Stimulated activated CD4-positive, alpha-beta T cell treated with anti-CD3 and anti-CD28 coated beads, Interleukin-12 subunit alpha, Interleukin-12 subunit beta, amount 100 ng/mL, for 24 hours (primary cell): ENCODE measurements around the gene PLA2R1.

Experiments
- DNase-seq, 2 experiments: peaks; one replicate each; pipeline ENCODE4 v3.0.0-alpha.2; 2020; ENCODE audit warnings: low read depth in 2 of 2

The PLA2R1 gene

GRCh38 chr2:160062292-160063005, at the start of gene PLA2R1:
Gene PLA2R1, minus strand, starts transcription at chr2:160062615. Its CDS starts 212 bp downstream, at chr2:160062403.
- no peak for DNase-seq

GRCh38 chr2:160110674-160111239, 48.3 kb upstream of the PLA2R1 start:
- DNase-seq: no peak

- DNase-seq: peak in 1 of 2 experiments; percentile 32
These were observed 47.7 kb upstream of the PLA2R1 start for GRCh38 chr2:160109939-160110673.

GRCh38 chr2:160109243-160109642, 46.8 kb upstream of the PLA2R1 start:
- no peak for DNase-seq

- no peak for DNase-seq
These were observed 46.2 kb upstream of the PLA2R1 start for GRCh38 chr2:160108646-160109045.

GRCh38 chr2:160105366-160105765, 43.0 kb upstream of the PLA2R1 start:
- no peak for DNase-seq

GRCh38 chr2:160104115-160104514, 41.7 kb upstream of the PLA2R1 start:
- DNase-seq: no peak

- DNase-seq: no peak
These were observed 34.9 kb upstream of the PLA2R1 start for GRCh38 chr2:160097326-160097725.

GRCh38 chr2:160096409-160096808, 34.0 kb upstream of the PLA2R1 start:
- no peak for DNase-seq

GRCh38 chr2:160092445-160092844, 30.0 kb upstream of the PLA2R1 start:
- DNase-seq: no peak

- no peak for DNase-seq
These were observed 29.0 kb upstream of the PLA2R1 start for GRCh38 chr2:160091381-160091780.

GRCh38 chr2:160087854-160088745, 25.7 kb upstream of the PLA2R1 start:
- no peak for DNase-seq

- no peak for DNase-seq
These were observed 23.2 kb upstream of the PLA2R1 start for GRCh38 chr2:160085662-160086061.

- DNase-seq: no peak
These were observed 15.7 kb upstream of the PLA2R1 start for GRCh38 chr2:160077912-160078810.

- DNase-seq: no peak
These were observed 14.5 kb upstream of the PLA2R1 start for GRCh38 chr2:160076914-160077313.

GRCh38 chr2:160076241-160076640, 13.8 kb upstream of the PLA2R1 start:
- DNase-seq: no peak

- no peak for DNase-seq
These were observed 12.8 kb upstream of the PLA2R1 start for GRCh38 chr2:160075171-160075570.

- DNase-seq: no peak
These were observed 11.0 kb upstream of the PLA2R1 start for GRCh38 chr2:160073284-160073888.

GRCh38 chr2:160068906-160069305, 6.5 kb upstream of the PLA2R1 start:
- no peak for DNase-seq

GRCh38 chr2:160064916-160065315, 2.5 kb upstream of the PLA2R1 start:
- DNase-seq: no peak
